ENCODE measurements around the gene GRN.

GRN gene

DNA sequence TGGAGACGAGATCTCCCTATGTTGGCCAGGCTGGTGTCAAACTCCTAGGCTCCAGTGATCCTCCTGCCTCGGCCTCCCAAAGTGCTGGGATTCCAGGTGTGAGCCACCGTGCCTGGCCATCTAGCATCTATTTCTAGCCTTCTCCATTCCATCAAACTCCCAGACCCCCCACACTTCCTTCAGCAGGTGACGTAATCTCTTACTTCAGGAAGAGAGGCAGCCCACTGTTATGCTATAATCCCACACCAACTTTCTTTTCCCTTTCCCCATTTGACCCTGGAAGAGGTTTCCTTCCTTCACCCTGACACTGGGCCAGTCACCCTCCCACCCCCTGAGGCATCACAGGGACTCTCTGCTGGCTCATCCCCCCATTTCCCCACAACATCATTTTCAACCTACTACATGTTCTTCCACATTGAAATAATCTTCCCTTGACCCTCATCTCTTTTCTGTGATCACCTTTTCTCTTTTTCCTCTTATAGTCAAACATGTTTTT lies 36.8 kb downstream of the GRN start:
- H3K9me3 ChIP-seq (ENCODE audit: low read depth, low read length) = no peaks in the 10 kb centered on the region
- H3K27ac ChIP-seq = no peak overlapping the region
- DNase-seq (ENCODE audit: low read depth, low spot score) = no peak
- no peak overlapping the region for H3K4me3 ChIP-seq
- H3K36me3 ChIP-seq (ENCODE audit: insufficient read depth, low read length) = no peaks in the 10 kb centered on the region
- TF ChIP-seq POLR2AphosphoS5 (IDR thresholded peaks at IDR 0.05; ENCODE audit: borderline replicate concordance, low read depth, low read length) = no peak
- TF ChIP-seq FOXP2 (optimal IDR thresholded peaks at IDR 0.05; ENCODE audit: control extremely low read depth, extremely low read length, insufficient read depth) = no peak
- no peak for TF ChIP-seq EZH2 (IDR thresholded peaks at IDR 0.05)
- H3K9ac ChIP-seq (ENCODE audit: insufficient read length) = no peak overlapping the region

DNA sequence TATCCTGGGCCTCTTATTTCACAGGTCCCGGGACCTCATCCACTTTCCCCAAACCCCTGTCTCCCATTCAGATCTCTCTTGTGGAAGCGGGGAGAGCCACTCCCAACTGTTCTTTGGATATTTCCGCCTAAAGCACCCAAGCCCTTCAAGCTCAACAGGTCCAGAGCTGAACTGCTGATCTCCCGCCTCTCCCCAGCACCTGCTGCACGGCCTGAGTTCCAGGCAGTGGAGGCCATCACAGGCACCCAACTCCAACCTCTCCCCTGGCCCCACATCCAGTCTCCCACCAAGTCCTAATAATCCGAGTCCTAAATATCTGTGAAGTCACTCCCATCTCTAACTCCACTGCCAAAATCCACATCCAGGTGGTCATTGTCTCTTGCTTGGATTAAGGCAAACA lies 37.8 kb downstream of the GRN start:
- TF ChIP-seq FOXP2 (optimal IDR thresholded peaks at IDR 0.05; ENCODE audit: control extremely low read depth, extremely low read length, insufficient read depth) = no peak
- TF ChIP-seq POLR2AphosphoS5 (IDR thresholded peaks at IDR 0.05; ENCODE audit: borderline replicate concordance, low read depth, low read length) = no peak
- TF ChIP-seq EZH2 (IDR thresholded peaks at IDR 0.05) = no peak
- no peak overlapping the region for H3K27ac ChIP-seq
- no peaks in the 10 kb centered on the region for H3K9me3 ChIP-seq (ENCODE audit: low read depth, low read length)
- no peaks in the 10 kb centered on the region for H3K36me3 ChIP-seq (ENCODE audit: insufficient read depth, low read length)
- H3K4me3 ChIP-seq = no peak overlapping the region
- no peak overlapping the region for H3K9ac ChIP-seq (ENCODE audit: insufficient read length)
- no peak for DNase-seq (ENCODE audit: low read depth, low spot score)

DNA sequence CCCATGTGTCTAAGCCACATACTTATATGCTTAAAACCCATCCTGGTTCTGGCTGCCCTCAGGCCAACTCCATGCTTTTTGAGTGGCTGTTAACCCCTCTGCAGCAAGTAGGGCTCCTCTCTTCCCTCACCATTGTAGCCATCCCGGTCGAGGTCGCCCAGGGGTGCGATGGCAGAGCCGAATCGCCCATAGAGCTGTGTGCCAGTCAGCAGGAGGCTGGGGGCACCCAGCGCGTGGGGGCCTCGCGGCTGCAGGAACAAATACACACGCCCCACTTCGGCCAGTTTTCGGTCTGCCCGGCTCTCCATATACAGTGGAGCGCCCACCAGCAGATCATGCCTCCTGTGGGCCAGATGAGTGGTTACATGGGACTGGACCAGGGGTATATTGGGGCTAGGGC lies 38.3 kb downstream of the GRN start:
- Histone ChIP-seq H3K9ac (ENCODE audit: insufficient read length) (no peak overlapping the region), H3K27ac (no peak overlapping the region), H3K9me3 (ENCODE audit: low read depth, low read length) (no peaks in the 10 kb centered on the region), H3K4me3 (no peak overlapping the region), H3K36me3 (ENCODE audit: insufficient read depth, low read length) (no peaks in the 10 kb centered on the region)
- DNase-seq (ENCODE audit: low read depth, low spot score) = no peak
- TF ChIP-seq EZH2 (IDR thresholded peaks at IDR 0.05) (no peak), POLR2AphosphoS5 (IDR thresholded peaks at IDR 0.05; ENCODE audit: borderline replicate concordance, low read depth, low read length) (no peak), FOXP2 (optimal IDR thresholded peaks at IDR 0.05; ENCODE audit: control extremely low read depth, extremely low read length, insufficient read depth) (no peak)

DNA sequence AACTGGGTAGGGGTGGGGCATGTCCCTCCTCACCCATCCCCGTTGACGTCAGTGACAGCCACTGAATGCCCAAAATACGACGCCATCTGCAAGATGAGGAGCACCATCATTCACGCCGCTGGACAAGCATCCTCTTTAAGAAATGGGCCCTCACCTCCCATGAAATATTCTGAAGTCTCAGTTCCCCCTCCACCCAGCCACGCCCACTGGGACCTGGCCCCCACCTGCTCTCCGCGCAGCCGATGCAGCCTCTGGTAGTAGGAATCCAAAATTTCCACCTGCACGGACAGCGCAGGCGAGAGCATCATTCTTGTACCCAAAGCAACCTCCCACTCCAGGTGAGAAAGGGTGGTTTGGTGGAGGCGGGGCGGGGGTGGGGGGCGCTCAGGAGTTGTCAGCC lies 38.8 kb downstream of the GRN start:
- no peak for DNase-seq (ENCODE audit: low read depth, low spot score)
- no peak overlapping the region for H3K9ac ChIP-seq (ENCODE audit: insufficient read length)
- no peak overlapping the region for H3K27ac ChIP-seq
- no peaks in the 10 kb centered on the region for H3K9me3 ChIP-seq (ENCODE audit: low read depth, low read length)
- no peak overlapping the region for H3K4me3 ChIP-seq
- no peaks in the 10 kb centered on the region for H3K36me3 ChIP-seq (ENCODE audit: insufficient read depth, low read length)
- TF ChIP-seq POLR2AphosphoS5 (IDR thresholded peaks at IDR 0.05; ENCODE audit: borderline replicate concordance, low read depth, low read length) = no peak
- no peak for TF ChIP-seq FOXP2 (optimal IDR thresholded peaks at IDR 0.05; ENCODE audit: control extremely low read depth, extremely low read length, insufficient read depth)
- TF ChIP-seq EZH2 (IDR thresholded peaks at IDR 0.05) = no peak

DNA sequence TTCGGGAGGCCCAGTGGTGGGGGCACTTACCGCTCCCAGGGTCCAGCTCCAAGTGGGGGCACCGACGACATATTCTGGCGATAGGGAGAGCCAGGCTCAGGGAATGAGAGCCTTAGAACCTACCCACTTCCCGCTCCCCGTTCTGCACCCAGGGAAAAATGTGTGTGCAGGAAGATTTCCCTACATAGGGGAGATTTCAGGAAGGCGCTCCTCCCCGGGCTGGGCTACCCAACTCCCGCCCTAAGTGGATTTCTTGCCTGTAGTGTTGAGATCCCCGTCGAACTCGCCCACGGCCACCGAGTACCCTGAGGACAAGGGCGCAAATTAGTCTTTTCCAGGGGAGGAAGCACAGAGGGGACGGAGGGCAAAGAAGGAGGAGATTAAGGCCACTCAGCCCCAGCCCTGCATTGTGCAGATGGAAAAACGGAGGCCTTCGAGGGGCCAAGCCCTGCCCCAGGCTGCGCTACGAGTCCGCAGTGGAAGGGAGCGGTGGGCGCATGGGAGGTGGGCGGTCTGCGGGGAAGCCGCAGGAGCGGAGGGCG lies 39.2 kb downstream of the GRN start:
- TF ChIP-seq EZH2 (IDR thresholded peaks at IDR 0.05) = no peak
- no peak for TF ChIP-seq FOXP2 (optimal IDR thresholded peaks at IDR 0.05; ENCODE audit: control extremely low read depth, extremely low read length, insufficient read depth)
- no peak for TF ChIP-seq POLR2AphosphoS5 (IDR thresholded peaks at IDR 0.05; ENCODE audit: borderline replicate concordance, low read depth, low read length)
- no peak overlapping the region for H3K9ac ChIP-seq (ENCODE audit: insufficient read length)
- H3K9me3 ChIP-seq (ENCODE audit: low read depth, low read length) = no peaks in the 10 kb centered on the region
- H3K4me3 ChIP-seq = no peak overlapping the region
- DNase-seq (ENCODE audit: low read depth, low spot score) = no peak
- H3K27ac ChIP-seq = no peak overlapping the region
- H3K36me3 ChIP-seq (ENCODE audit: insufficient read depth, low read length) = no peaks in the 10 kb centered on the region

DNA sequence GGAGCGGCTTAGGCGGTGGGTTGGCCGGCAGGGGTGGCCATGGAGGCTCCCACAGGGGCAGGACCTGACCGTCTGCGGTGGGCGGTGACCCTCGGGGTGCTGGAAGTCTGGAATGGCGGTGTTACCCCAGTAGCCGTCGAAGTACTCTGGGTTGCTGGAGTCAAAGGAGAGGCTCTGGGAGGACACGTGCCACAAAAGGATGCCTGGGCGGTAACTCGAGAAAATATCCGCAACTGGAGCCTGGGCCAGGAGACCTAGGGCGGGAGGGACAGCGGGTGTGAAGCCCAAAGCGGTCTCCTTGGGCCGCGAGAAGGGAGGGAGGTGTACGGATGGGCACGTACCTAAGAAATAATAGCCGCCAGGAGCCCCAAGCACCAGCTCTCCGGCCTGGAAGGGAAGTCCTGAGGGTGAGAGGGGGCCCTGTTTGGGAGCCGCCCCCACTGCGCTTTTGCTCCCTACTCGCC lies 39.8 kb downstream of the GRN start:
- Histone ChIP-seq H3K36me3 (ENCODE audit: insufficient read depth, low read length) (no peaks in the 10 kb centered on the region), H3K4me3 (peak overlapping the region; percentile 84), H3K27ac (no peak overlapping the region), H3K9ac (ENCODE audit: insufficient read length) (peak overlapping the region; percentile 23), H3K9me3 (ENCODE audit: low read depth, low read length) (no peaks in the 10 kb centered on the region)
- DNase-seq (ENCODE audit: low read depth, low spot score) = no peak
- no peak for TF ChIP-seq EZH2 (IDR thresholded peaks at IDR 0.05)
- no peak for TF ChIP-seq POLR2AphosphoS5 (IDR thresholded peaks at IDR 0.05; ENCODE audit: borderline replicate concordance, low read depth, low read length)
- no peak for TF ChIP-seq FOXP2 (optimal IDR thresholded peaks at IDR 0.05; ENCODE audit: control extremely low read depth, extremely low read length, insufficient read depth)

DNA sequence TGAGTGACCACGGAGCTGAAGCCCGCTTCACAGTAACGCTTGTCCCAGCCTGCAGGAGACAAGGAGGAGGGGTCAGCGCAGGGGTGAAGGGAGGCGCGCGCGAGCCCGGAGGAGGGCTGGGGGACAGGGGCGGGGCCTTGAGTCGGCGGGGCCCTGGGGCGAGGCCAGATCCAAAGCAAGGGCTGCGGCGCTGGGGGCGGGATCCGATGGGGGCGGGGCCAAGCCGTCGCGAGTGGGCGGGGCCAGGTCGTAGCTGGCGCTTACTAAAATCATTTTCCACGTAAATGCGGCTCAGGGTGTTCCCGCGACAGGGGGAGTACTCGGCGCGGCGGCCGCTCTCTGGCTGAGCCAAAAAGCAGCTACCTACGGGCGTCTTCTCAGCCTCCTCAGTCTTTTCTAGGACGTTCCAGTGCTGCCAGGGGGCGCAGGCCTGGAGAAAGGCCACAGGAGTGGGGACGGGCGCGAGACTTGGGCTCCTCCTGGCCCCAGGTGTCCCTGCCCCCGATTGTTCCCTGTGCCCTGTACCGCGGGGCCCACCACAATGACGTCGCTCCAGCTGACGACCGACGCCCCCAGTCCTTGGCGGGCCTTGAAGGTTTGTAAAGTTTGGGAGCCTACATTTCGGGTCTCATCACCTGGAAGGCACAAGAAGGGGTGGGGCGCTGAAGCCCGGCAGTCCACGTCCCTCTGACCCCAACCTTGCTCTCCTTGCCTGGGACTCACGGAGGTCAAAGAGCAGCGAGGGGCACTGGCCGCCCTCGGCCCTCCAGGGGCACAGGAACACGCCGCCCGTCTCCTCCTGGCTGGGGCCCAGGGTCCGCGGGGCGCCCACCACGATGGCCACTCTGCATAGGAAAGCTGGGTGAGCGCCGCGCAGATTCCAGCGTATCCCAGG lies 40.4 kb downstream of the GRN start:
- TF ChIP-seq EZH2 (IDR thresholded peaks at IDR 0.05) (no peak), POLR2AphosphoS5 (IDR thresholded peaks at IDR 0.05; ENCODE audit: borderline replicate concordance, low read depth, low read length) (peak; percentile 71)
- peak overlapping the region; percentile 79 for H3K9ac ChIP-seq (ENCODE audit: insufficient read length)
- H3K9me3 ChIP-seq (ENCODE audit: low read depth, low read length) = no peaks in the 10 kb centered on the region
- DNase-seq (ENCODE audit: low read depth, low spot score) = peak; percentile 20
- peak overlapping the region; percentile 84 for H3K4me3 ChIP-seq
- no peak overlapping the region for H3K27ac ChIP-seq
- no peaks in the 10 kb centered on the region for H3K36me3 ChIP-seq (ENCODE audit: insufficient read depth, low read length)

DNA sequence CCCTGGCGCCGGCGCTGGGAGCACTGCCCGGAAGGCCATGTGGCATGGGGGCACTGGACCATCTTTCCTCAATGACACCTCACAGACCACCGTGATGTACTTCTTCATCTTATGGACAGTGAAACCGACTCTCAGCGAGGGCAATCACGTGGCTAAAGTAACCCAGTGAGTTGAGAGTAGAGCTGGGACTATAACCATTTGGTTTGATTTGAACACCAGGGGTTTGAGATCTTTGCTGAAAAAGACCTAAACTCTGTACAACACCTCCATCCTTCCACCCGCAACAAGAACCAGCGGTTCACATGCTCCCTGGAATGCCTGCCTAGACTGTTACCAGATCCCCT lies 41.1 kb downstream of the GRN start:
- Histone ChIP-seq H3K9ac (ENCODE audit: insufficient read length) (no peak overlapping the region), H3K27ac (no peak overlapping the region), H3K36me3 (ENCODE audit: insufficient read depth, low read length) (no peaks in the 10 kb centered on the region), H3K9me3 (ENCODE audit: low read depth, low read length) (no peaks in the 10 kb centered on the region), H3K4me3 (peak overlapping the region; percentile 84)
- no peak for DNase-seq (ENCODE audit: low read depth, low spot score)
- TF ChIP-seq FOXP2 (optimal IDR thresholded peaks at IDR 0.05; ENCODE audit: control extremely low read depth, extremely low read length, insufficient read depth) = no peak
- TF ChIP-seq EZH2 (IDR thresholded peaks at IDR 0.05) = no peak
- no peak for TF ChIP-seq POLR2AphosphoS5 (IDR thresholded peaks at IDR 0.05; ENCODE audit: borderline replicate concordance, low read depth, low read length)

Measured in SK-N-MC (cell line).